GM19438 (cell line): ENCODE measurements around the gene KDM4C.

ENCODE experiments used
- ATAC-seq: cut with Tn5 transposase; IDR thresholded peaks from one replicate; pipeline ENCODE4 v1.9.1; 2021; ENCODE audit warnings: low read depth; ENCODE audit not compliant: unreplicated experiment

KDM4C gene

DNA sequence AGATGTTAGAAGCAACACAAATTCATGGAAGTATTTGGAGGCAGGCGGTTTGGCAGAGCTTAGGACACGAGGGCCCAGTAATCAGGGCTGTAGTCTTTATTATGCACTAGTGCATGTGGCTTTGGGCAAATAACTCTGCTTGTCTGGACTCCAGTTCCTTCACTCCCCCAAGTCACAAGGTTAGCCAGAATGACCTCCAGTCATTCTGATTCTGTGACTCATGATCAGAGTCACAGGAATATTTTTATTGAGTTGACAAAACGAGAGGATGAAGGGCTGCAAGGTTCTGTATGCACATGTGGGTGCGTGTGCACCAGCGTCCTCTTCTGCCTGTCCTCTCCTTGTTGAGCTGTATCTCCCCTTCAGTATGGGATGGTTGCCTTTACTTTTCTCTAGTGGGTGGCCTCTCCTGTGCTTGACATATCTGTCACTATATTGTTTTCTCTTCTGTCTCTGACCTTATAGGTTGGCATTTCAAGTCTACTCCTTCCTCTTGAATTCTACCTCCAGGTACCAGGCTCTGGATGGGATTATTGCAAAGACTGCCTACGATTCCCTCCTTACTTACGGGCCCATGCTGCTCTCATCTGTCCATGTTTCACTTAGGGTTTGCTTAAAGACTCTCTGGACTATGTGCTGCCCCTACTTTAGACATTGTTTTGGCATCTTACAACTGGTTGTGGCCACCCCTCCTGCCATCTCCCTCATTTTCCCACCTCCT, 94.6 kb downstream of the KDM4C start:
- no peak for ATAC-seq

GRCh38 chr9:6855860-6856259, 98.1 kb downstream of the KDM4C start:
- no peak for ATAC-seq

- no peak for ATAC-seq
Observed at GRCh38 chr9:6864102-6864501, 106.3 kb downstream of the KDM4C start.

- ATAC-seq, result no peak
Observed at GRCh38 chr9:6869081-6869948, 111.5 kb downstream of the KDM4C start.

DNA sequence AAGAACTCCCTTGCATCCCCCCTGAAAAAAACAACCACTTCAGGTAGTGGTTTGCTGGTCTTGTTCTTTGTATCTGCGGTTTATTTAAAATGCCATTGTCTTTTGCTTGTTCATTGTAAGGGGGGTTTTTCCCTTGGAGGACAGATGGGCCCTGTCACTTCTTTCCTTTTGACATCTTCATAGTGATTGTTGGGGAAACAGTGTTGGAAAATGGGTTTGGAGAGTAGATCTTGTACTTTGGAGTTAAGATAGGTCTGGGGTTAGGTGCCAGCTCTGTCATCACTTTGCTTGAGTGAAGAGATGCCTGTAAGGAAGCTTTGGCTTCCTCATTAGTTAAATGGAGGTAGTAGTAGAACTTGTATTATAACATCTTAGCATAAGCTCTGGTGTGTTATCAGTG, 112.4 kb downstream of the KDM4C start:
- ATAC-seq, result no peak

DNA sequence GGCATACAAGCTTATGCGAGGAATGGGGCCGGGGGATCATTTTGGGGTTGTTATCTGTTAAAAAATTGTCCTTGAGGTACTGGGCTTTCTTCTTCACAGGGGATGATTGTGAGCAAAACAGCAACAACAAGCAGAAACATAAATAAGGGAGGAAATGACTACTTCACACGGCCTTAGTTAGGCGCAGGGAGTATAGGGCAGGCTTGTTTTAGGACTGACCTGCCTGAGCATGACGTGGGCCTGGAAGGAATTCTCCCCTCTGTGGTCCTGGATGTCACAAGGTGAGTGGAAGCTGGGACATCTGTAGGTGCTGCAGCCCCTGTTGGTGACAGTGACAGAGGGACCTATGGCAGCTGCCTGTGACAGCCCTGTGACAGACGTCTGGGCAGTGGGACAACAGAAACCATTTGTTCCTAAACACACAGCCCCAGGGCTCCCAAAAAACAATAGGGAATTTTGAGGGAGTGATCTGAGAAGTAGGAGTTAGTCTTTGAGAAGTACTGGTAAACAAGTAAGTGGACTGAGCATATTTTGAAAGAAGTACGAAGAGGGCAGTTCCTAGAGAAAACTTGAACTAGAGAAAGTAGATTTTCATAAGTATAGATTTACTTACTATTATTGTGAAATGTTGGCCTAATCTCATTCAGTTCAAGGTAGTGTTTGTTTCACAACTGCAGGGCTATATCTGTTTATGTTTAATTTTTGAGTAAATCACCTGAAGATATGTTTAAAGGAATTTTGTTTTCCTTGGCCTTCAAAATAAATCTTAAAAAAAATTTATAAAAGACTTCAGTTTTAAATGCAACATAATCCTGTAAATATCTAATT, 113.1 kb downstream of the KDM4C start:
- ATAC-seq, result no peak

GRCh38 chr9:6873857-6874256, 116.1 kb downstream of the KDM4C start:
- no peak for ATAC-seq

DNA sequence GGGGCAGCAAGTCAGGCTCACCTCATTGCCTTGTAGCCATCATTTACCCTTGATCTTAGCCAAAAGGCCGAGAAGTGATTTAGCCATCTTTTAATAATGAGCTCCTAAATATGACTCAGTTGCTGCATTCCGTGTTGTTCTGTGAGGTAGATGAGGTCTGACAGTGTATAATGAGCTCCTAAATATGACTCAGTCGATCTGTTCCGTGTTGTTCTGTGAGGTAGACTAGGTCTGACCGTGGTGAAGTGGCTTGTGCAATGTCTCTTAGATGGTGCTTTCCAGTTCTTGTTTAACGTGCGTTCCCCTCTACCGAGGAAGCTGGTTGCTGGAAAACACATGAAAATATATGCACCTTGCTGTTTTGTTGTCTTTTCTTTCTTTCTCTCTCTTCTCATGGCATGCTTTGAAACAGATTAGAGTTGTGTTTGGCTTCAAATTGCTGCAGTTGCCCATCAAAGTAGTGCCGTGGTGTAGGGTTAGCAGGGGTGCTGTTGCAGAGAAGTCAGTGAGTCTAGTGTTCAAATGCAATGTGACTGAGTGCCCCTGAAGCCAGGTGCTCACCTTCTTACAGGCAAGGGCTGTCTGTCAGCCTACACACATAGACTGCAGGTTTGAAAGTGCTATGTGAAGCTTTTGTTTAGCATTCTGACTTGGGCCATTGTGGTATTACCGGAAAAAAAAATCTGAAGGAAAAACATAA, 118.6 kb downstream of the KDM4C start:
- no peak for ATAC-seq

DNA sequence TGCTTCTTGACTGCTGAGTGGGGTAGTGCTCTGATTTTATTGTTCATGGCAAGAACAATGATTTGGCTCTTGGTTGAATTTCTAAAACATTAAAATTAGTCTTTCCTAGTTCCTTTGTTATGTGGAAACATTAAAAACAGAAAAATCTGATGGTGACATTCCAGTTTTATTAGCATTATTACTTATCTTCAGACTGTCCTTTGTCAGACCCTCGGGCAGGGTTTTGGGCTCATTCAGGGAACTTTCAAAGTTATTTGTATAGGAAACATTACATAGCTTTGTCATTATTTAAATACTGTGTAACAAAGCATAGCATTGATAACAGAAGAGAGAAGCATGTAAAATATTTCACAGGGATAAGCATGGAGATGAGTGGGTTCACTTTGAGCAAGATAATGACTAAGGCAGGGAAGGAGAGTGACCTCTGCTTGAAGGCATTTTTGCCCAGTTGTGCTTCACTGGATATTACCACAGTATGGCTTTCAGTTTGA, 119.9 kb downstream of the KDM4C start:
- no peak for ATAC-seq

GRCh38 chr9:6880626-6881025, 122.9 kb downstream of the KDM4C start:
- ATAC-seq, result no peak

GRCh38 chr9:6884101-6884500, 126.3 kb downstream of the KDM4C start:
- ATAC-seq, result no peak

- no peak for ATAC-seq
Observed at GRCh38 chr9:6884990-6885389, 127.2 kb downstream of the KDM4C start.

DNA sequence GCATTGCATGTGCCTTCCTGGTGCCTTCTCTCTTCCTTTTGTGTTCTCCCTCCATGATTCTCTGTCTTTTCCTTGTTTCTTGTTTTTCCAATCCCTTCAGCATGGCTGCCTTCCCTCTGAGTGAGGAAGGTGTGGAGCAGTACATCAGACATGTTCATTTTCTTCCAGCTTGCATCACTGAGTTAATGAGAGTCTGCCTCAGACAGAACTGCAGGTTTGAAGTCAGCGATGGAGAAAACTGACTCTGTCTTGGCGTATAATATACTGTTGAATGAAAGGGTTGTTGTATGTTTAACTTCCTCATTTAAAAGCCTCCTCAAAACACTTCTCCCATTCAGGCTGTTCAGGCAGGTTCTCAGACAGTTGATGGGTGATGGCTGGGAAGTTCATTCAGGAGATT, 129.3 kb downstream of the KDM4C start:
- ATAC-seq, result no peak

DNA sequence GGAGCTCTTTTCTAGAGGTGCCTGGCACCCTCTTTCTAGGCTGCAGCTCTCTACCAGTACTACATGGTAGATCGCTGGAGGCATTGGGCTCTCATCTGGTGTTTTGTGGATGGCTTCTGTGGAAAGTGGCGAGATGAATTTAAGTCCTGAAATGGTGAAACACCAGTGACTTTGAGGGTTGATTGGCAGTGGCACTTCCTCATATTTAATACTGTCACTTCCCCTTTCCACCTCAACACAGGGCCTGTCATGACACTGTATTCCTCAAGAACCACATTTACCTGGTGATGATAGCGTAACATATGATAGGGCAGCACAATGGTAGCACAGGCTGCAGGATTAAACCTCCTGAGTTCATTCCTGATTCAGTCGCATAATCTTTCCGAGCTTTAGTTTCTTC, 132.1 kb downstream of the KDM4C start:
- no peak for ATAC-seq

- peak; percentile 41 for ATAC-seq
Observed at GRCh38 chr9:6893350-6894131, 135.8 kb downstream of the KDM4C start.

GRCh38 chr9:6894135-6894534, 136.4 kb downstream of the KDM4C start:
- peak; percentile 77 for ATAC-seq

- ATAC-seq, result no peak
Observed at GRCh38 chr9:6895754-6896153, 138.0 kb downstream of the KDM4C start.

DNA sequence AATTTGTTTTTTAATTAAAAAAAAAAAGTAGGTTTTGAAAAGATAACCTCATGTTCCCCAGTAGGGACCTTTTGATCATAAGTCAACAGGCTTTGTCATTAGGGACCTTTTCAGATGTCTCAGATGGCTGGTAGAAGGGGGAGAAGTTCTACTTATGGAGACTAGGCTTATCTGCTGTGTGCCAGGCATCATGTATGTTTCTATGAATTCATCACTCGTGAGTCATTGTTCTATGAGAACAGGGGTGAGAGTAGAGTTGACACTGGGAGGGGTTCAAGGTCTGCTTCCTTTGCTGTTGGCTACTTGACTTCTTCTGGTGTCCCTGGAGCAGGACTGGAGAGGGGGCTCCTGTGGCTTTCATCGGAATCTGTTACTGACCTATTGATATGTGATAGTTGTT, 138.8 kb downstream of the KDM4C start:
- ATAC-seq, result no peak

- no peak for ATAC-seq
Observed at GRCh38 chr9:6897207-6897822, 139.5 kb downstream of the KDM4C start.
